Stimulated activated CD4-positive, alpha-beta T cell treated with anti-CD3 and anti-CD28 coated beads, Interleukin-15, amount 100 ng/mL, for 48 hours (primary cell): ENCODE measurements around the gene NDC1.
"Not testable (repeated sequence)": the region's sequence is repeated elsewhere in the genome, so short reads cannot be mapped to it uniquely, and the experiment has no call there.

Experiments
- DNase-seq, 2 donors: peaks; one replicate each; pipeline ENCODE4 v3.0.0-alpha.2; 2020; ENCODE audit warnings: low read depth in 2 of 2

The NDC1 gene

GRCh38 chr1:53766194-53766742, 71.8 kb downstream of the NDC1 start:
- DNase-seq, result no peak

GRCh38 chr1:53765657-53766056, 72.4 kb downstream of the NDC1 start:
- DNase-seq, result no peak

- no peak for DNase-seq
Observed at GRCh38 chr1:53763911-53764310, 74.2 kb downstream of the NDC1 start.

GRCh38 chr1:53763461-53763860, 74.6 kb downstream of the NDC1 start:
- no peak for DNase-seq

GRCh38 chr1:53760497-53760896, 77.6 kb downstream of the NDC1 start:
- DNase-seq, result not testable (repeated sequence)

GRCh38 chr1:53755874-53756273, 82.2 kb downstream of the NDC1 start:
- no peak for DNase-seq

GRCh38 chr1:53754484-53755312, 83.4 kb downstream of the NDC1 start:
- DNase-seq, result peak in 1 of 2 donors; percentile 19

- no peak for DNase-seq
Observed at GRCh38 chr1:53752281-53752680, 85.8 kb downstream of the NDC1 start.

GRCh38 chr1:53747841-53748240, 90.3 kb downstream of the NDC1 start:
- no peak for DNase-seq

GRCh38 chr1:53740621-53741105, 97.4 kb downstream of the NDC1 start:
- DNase-seq, result no peak

- DNase-seq, result peak; percentile 17 to 57
Observed at GRCh38 chr1:53739109-53739681, 98.9 kb downstream of the NDC1 start, which contains the start of gene GLIS1. GLIS1 (minus strand) TSS chr1:53739164; CDS start chr1:53738064, 1,100 bp downstream.

GRCh38 chr1:53738205-53739108, 99.6 kb downstream of the NDC1 start:
- no peak for DNase-seq

- no peak for DNase-seq
Observed at GRCh38 chr1:53737648-53738204, 100.4 kb downstream of the NDC1 start.

GRCh38 chr1:53736290-53736689, 101.8 kb downstream of the NDC1 start:
- DNase-seq, result no peak

GRCh38 chr1:53735681-53736080, 102.4 kb downstream of the NDC1 start:
- DNase-seq, result no peak

GRCh38 chr1:53735261-53735660, 102.8 kb downstream of the NDC1 start:
- no peak for DNase-seq

- DNase-seq, result no peak
Observed at GRCh38 chr1:53734650-53735211, 103.4 kb downstream of the NDC1 start.

- DNase-seq, result no peak
Observed at GRCh38 chr1:53733975-53734649, 104.0 kb downstream of the NDC1 start.

GRCh38 chr1:53733447-53733931, 104.6 kb downstream of the NDC1 start:
- no peak for DNase-seq

GRCh38 chr1:53732912-53733317, 105.2 kb downstream of the NDC1 start:
- no peak for DNase-seq
